Astrocyte (in vitro differentiated cells and primary cell): Measurements from ENCODE around the gene UMODL1. TPM values are rescaled to one million over a fixed set of nuclear protein-coding genes. Genes with fewer than 3 reads are reported as not detected.

Source experiments
- DNase-seq: peaks from one replicate; pipeline ENCODE4 v3.0.0-alpha.2; 2010; ENCODE audit warnings: low read depth
- FAIRE-seq: peaks from 2 replicates; lab custom pipeline; 2011; peaks lifted over from hg19 to GRCh38; lab: Jason Lieb, UNC
- H2AFZ ChIP-seq: 2 replicates; pipeline ENCODE4 v1.6.0; 2012; ENCODE audit warnings: low read depth, low read length, inconsistent platforms
- H3K27ac ChIP-seq: 2 replicates; pipeline ENCODE4 v1.5.1; 2011; ENCODE audit warnings: low read depth, low read length, inconsistent platforms
- H3K27me3 ChIP-seq: 2 replicates; pipeline ENCODE4 v1.6.0; 2011; ENCODE audit warnings: low read length, inconsistent platforms; ENCODE audit not compliant: insufficient read depth
- H3K36me3 ChIP-seq: 2 replicates; pipeline ENCODE4 v1.5.1; 2011; ENCODE audit warnings: low read length, inconsistent platforms; ENCODE audit not compliant: insufficient read depth
- H3K4me1 ChIP-seq: 2 replicates; pipeline ENCODE4 v1.5.1; 2011; ENCODE audit warnings: low read length, inconsistent platforms; ENCODE audit not compliant: insufficient read depth
- H3K4me2 ChIP-seq: 2 replicates; pipeline ENCODE4 v1.6.0; 2012; ENCODE audit warnings: low read length, inconsistent platforms
- H3K4me3 ChIP-seq: 2 replicates; pipeline ENCODE4 v1.5.1; 2011; ENCODE audit warnings: low read depth, mild to moderate bottlenecking, low read length, inconsistent platforms; ENCODE audit not compliant: insufficient read depth
- H3K79me2 ChIP-seq: 2 replicates; pipeline ENCODE4 v1.6.0; 2012; ENCODE audit warnings: mild to moderate bottlenecking, low read length, inconsistent platforms; ENCODE audit not compliant: insufficient read depth
- H3K9ac ChIP-seq: 2 replicates; pipeline ENCODE4 v1.6.0; 2012; ENCODE audit warnings: mild to moderate bottlenecking, low read length, inconsistent platforms
- H3K9me3 ChIP-seq: 2 replicates; pipeline ENCODE4 v1.5.1; 2012; ENCODE audit warnings: low read depth, mild to moderate bottlenecking, low read length, inconsistent platforms; ENCODE audit not compliant: insufficient read depth
- H4K20me1 ChIP-seq: 2 replicates; pipeline ENCODE4 v1.6.0; 2012; ENCODE audit warnings: low read length, inconsistent platforms; ENCODE audit not compliant: insufficient read depth
- H3K27ac Mint-ChIP-seq: one replicate; pipeline ENCODE4 v1.8.0; 2021; ENCODE audit warnings: mild to moderate bottlenecking, mixed read lengths; ENCODE audit not compliant: unreplicated experiment
- H3K27me3 Mint-ChIP-seq: one replicate; pipeline ENCODE4 v1.8.0; 2021; ENCODE audit warnings: low read depth, mixed read lengths; ENCODE audit not compliant: unreplicated experiment
- H3K36me3 Mint-ChIP-seq: one replicate; pipeline ENCODE4 v1.8.0; 2021; ENCODE audit warnings: low read depth, mixed read lengths; ENCODE audit not compliant: unreplicated experiment
- H3K4me1 Mint-ChIP-seq: one replicate; pipeline ENCODE4 v1.8.0; 2021; ENCODE audit warnings: low read depth, mixed read lengths; ENCODE audit not compliant: unreplicated experiment
- H3K4me3 Mint-ChIP-seq: one replicate; pipeline ENCODE4 v1.8.0; 2021; ENCODE audit warnings: mild to moderate bottlenecking, moderate library complexity, mixed read lengths; ENCODE audit not compliant: unreplicated experiment
- H3K9me3 Mint-ChIP-seq: one replicate; pipeline ENCODE4 v1.8.0; 2021; ENCODE audit warnings: mild to moderate bottlenecking, mixed read lengths; ENCODE audit not compliant: unreplicated experiment
- EZH2 ChIP-seq: IDR thresholded peaks from 2 replicates; pipeline ENCODE4 v1.6.1; 2012; ENCODE audit warnings: mild to moderate bottlenecking, low read length, inconsistent platforms; ENCODE audit not compliant: insufficient read depth
- total RNA-seq: library from RNA; stranded (reverse); gene quantifications from 2 replicates; pipeline ENCODE4 v1.2.1, GENCODE V29; 2021
- TF ChIP-seq, protein P1 (sequence below): IDR thresholded peaks from 2 replicates; pipeline ENCODE4 v1.5.1; 2011; ENCODE audit warnings: low read depth, mild to moderate bottlenecking, inconsistent platforms, low read length, moderate library complexity; ENCODE audit not compliant: insufficient read depth

Gene UMODL1
- total RNA-seq, 1 donor from 2014 or later: not detected

DNA sequence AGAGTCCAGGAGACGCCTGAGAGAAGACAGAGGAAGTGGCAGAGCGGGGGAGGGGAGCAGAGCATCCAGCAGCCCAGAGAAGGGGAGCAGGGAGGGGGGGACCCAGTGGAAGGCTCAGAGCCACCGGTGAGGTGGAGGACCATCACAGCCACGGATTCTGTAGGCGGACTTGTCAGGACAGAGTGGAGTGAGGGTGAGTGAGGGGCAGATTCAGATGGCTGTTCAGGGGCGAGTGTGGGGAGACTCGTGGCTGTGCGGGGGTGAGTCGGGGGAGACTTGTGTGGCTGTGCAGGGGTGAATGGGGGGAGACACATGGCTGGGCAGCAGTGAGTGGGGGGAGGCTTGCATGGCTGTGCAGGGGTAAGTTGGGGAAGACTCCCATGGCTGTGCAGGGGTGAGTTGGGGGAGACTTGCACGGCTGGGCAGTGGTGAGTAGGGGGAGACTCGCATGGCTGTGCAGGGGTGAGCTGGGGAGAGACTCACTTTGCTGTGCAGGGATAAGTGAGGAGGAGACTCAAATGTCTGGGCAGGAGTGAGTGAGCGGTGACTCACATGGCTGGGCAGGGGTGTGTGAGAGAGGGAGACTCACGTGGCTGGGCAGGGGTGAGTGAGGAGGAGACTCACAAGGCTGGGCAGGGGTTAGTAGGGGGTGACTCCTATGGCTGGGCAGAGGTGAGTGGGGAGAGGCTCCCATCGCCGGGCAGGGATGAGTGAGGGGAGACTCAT, 91.0 kb downstream of the UMODL1 start:
- FAIRE-seq: no peak

DNA sequence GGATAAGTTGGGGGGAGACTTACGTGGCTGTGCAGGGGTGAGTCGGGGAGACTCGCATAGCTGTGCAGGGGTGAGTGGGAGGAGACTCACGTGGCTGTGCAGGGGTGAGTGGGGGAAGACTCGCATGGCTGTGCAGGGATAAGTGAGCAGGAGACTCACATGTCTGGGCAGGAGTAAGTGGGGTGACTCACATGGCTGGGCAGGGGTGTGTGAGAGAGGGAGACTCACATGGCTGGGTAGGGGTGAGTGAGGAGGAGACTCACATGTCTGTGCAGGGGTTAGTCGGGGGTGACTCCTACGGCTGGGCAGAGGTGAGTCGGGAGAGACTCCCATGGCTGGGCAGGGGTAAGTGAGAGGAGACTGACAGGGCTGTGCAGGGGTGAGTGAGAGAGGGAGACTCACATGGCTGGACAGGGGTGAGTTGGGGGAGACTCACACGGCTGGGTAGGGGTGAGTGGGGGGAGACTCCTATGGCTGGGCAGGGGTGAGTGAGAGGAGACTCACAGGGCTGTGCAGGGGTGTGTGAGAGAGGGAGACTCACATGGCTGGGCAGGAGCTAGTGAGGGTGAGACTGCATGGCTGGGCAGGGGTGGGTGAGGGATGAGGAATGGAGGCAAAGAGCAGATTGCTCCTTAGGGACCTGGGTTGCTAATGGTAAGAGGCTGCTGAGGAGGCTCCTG, 91.9 kb downstream of the UMODL1 start:
- Mint-ChIP-seq H3K4me1 (peaks cover 5% of the 10 kb centered on the region), H3K4me3 (no peak overlapping the region), H3K27ac (no peak overlapping the region), H3K36me3 (no peaks in the 10 kb centered on the region), H3K27me3 (peaks cover 3% of the 10 kb centered on the region), H3K9me3 (peaks cover 2% of the 10 kb centered on the region)
- H3K4me1 ChIP-seq: no peaks in the 10 kb centered on the region
- H4K20me1 ChIP-seq: no peaks in the 10 kb centered on the region
- H3K9ac ChIP-seq: no peak overlapping the region
- DNase-seq (no peak), FAIRE-seq (no peak)
- H2AFZ ChIP-seq: no peak overlapping the region
- H3K36me3 ChIP-seq: no peaks in the 10 kb centered on the region
- no peak overlapping the region for H3K4me2 ChIP-seq
- no peak overlapping the region for H3K4me3 ChIP-seq
- peaks cover 4% of the 10 kb centered on the region for H3K27me3 ChIP-seq
- no peaks in the 10 kb centered on the region for H3K79me2 ChIP-seq
- no peak overlapping the region for H3K27ac ChIP-seq
- TF ChIP-seq EZH2: no peak
- TF ChIP-seq, protein P1, sequence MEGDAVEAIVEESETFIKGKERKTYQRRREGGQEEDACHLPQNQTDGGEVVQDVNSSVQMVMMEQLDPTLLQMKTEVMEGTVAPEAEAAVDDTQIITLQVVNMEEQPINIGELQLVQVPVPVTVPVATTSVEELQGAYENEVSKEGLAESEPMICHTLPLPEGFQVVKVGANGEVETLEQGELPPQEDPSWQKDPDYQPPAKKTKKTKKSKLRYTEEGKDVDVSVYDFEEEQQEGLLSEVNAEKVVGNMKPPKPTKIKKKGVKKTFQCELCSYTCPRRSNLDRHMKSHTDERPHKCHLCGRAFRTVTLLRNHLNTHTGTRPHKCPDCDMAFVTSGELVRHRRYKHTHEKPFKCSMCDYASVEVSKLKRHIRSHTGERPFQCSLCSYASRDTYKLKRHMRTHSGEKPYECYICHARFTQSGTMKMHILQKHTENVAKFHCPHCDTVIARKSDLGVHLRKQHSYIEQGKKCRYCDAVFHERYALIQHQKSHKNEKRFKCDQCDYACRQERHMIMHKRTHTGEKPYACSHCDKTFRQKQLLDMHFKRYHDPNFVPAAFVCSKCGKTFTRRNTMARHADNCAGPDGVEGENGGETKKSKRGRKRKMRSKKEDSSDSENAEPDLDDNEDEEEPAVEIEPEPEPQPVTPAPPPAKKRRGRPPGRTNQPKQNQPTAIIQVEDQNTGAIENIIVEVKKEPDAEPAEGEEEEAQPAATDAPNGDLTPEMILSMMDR: no peak
- H3K9me3 ChIP-seq: no peaks in the 10 kb centered on the region

More for the DNA sequence above, 91.0 kb downstream of the UMODL1 start:
- no peak overlapping the region for H3K4me3 Mint-ChIP-seq
- H3K79me2 ChIP-seq: no peaks in the 10 kb centered on the region
- H3K9ac ChIP-seq: no peak overlapping the region
- H3K4me1 Mint-ChIP-seq: peaks cover 5% of the 10 kb centered on the region
- H3K36me3 Mint-ChIP-seq: no peaks in the 10 kb centered on the region
- H3K9me3 ChIP-seq: no peaks in the 10 kb centered on the region
- H3K27ac Mint-ChIP-seq: no peak overlapping the region
- no peak for DNase-seq
- TF ChIP-seq, protein P1: no peak
- no peak for TF ChIP-seq EZH2
- no peak overlapping the region for H2AFZ ChIP-seq
- no peaks in the 10 kb centered on the region for H3K27me3 ChIP-seq
- no peaks in the 10 kb centered on the region for H4K20me1 ChIP-seq
- no peak overlapping the region for H3K4me3 ChIP-seq
- H3K4me1 ChIP-seq: no peaks in the 10 kb centered on the region
- H3K36me3 ChIP-seq: no peaks in the 10 kb centered on the region
- no peaks in the 10 kb centered on the region for H3K9me3 Mint-ChIP-seq
- peaks cover 8% of the 10 kb centered on the region for H3K27me3 Mint-ChIP-seq
- no peak overlapping the region for H3K27ac ChIP-seq
- no peak overlapping the region for H3K4me2 ChIP-seq

- Histone ChIP-seq H3K9me3 (no peaks in the 10 kb centered on the region), H3K27ac (no peak overlapping the region), H3K9ac (no peak overlapping the region), H3K36me3 (no peaks in the 10 kb centered on the region), H4K20me1 (no peaks in the 10 kb centered on the region), H3K4me2 (no peak overlapping the region), H3K27me3 (peaks cover 4% of the 10 kb centered on the region), H2AFZ (no peak overlapping the region), H3K4me1 (no peaks in the 10 kb centered on the region), H3K4me3 (no peak overlapping the region), H3K79me2 (no peaks in the 10 kb centered on the region)
- Mint-ChIP-seq H3K4me1 (peaks cover 5% of the 10 kb centered on the region), H3K4me3 (no peak overlapping the region), H3K27me3 (peaks cover 3% of the 10 kb centered on the region), H3K9me3 (peaks cover 2% of the 10 kb centered on the region), H3K27ac (no peak overlapping the region), H3K36me3 (no peaks in the 10 kb centered on the region)
- no peak for FAIRE-seq
- TF ChIP-seq, protein P1: no peak
- no peak for TF ChIP-seq EZH2
- no peak for DNase-seq
Measured at GRCh38 chr21:42163511-42163863, 92.4 kb downstream of the UMODL1 start.
